Middle frontal gyrus (tissue), 1 donor: ENCODE results near the gene MRPL11.

Experiments used
- DNase-seq: peaks from one replicate; pipeline ENCODE4 v3.0.0-alpha.2; 2015; ENCODE audit warnings: low spot score; ENCODE audit errors: extremely low spot score

MRPL11 gene

DNA sequence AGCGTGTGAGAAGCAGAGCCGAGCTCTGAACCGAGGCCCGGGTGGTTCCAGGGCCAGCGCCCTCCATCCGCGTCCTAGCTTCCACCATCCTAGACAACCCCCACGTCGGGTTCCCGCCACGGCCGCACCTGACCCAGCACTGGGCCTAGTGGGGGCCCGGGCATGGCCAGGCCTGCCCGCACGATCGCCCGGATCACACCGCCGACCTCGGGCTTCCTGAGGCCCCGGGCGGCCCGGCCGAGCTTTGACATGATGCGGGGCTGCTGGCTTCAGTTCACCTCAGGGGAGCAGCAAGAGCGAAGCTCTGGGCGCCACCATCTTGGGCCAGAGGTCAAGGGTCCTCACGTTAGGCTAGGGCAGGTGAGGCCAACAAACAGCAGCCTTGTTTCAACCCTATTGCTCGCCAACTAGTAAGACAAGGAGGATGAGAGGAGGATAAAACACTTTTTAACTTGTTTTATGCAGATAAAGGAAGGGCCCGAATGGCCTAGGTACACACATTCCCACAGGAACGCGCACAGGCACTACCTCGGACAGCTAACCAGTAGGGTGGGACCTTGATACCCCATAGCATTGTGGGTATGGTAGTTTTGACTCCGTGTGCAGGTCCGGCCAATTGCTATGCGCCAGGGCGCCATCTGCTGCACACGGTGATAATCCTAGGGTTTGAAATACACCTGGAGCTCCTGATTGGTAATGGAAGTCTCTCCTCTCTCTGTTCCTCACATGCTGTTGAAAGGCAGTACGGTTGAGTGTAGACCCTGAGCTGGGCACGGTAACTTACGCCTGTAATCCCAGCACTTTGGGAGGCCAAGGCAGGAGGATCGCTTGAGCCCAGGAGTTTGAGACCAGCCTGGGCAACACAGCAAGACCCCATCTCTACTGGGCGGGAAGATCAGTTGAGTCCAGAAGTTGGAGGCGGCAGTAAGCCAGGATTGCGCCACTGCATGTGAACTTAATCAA, at the start of gene MRPL11:
Gene MRPL11 (minus strand): TSS at position 345 of the 963 bp plus-strand sequence. CDS start 94 bp downstream, at position 251.
- DNase-seq = peak; percentile 82

DNA sequence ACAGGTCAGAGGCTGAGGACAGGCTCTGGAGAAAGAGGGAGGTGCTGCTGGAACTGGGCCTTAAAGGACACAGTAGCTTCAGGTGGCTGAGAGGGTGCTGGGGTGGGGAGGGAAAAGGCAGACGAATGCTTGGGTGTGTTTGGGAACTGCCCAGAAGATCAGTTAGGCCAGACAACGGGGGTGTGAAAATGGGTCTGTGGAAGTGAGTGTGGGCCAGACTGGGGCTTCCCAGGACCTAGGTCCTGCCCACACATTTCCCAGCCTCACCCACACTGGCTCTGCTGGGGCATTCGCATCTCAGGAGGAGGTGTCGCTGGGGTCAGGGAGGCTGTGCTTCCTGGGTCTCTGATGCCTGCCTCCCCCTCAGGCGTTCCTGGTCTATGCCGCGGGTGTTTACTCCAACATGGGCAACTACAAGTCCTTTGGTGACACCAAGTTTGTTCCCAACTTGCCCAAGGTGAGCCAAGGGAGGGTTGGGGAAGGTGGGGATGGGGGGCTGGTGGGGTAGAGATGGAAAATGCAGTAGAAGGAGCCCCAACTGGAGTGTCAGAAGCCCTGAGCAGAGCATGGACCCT, 46.2 kb upstream of the MRPL11 start:
- DNase-seq = no peak

DNA sequence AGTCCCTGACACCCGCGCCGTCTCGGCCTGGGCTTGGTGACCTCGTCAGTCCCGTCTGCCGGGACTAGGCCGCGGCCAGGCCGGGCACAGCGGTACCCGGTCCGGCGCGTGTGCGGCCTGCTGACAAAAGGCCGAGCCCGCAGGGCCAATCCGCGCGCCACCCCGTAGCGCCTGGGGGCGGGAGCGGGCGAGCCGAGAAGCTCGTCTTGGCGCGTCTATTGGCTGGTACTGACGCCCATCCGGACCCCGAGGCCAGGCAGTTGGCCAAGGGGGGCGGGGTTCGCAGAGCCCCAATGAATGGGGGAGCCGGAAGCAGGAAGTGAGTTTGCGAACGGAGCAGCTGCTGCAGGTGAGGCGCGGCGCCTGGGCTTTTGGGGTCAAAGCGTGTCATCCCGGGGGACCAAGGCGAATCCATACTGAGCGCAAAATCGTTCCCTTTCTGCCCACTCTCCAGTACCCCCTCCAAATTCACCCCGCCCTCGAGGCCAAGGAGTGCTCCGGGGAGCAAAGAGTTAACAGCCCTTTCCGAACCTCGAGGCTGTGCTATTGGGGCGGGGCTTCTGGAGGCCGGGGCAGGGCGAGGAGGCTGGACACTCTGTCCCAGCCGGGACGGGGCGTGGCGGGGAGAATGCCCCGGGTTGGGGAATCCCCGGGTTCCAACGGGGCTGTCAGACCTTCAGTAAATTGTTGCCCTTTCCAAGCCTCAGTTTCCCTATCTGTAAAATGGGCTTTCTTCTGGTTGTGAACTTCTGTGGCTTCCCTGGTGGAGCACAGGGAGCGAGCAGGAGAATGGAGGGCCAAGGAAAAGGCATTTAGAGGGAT, 41.7 kb upstream of the MRPL11 start, which contains the start of gene DPP3:
Gene DPP3 (plus strand): TSS at position 318 of the 822 bp plus-strand sequence. CDS start 1,767 bp downstream, outside the sequence.
- DNase-seq = peak; percentile 91

DNA sequence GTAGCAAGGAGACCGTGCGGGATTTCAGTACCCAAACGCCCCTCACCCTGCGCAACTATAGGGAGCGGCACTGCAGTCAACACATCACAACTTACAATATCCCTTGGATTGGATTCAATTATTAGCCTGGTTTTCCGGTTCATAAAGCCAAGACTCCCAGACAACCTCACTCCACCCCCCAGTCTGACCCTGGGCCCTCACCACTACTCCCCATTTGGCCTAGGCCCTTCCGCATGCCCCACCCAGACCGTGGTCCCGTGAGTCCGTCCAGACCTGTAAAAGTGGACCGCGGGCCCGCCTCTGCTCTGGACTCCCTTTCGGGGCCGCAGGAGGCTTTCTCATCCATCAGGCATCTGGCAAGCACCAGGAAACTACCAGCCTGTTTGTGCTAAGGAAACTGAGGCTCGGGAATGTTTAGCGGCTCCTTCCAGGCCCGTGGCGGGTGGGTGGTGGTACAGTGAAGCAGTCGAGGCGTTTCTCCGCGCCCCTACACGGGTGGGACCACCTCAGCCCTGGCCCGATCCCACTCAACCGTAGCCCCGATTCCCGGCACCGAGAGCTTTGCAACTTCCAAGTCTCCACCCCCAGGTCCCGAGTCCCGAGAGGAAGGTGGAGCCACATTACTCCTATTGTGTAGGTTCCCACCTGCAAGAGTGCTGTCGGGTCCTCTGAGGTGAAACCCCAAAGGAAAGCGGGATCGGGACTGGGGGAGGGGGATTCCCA, 40.9 kb upstream of the MRPL11 start:
- no peak for DNase-seq

DNA sequence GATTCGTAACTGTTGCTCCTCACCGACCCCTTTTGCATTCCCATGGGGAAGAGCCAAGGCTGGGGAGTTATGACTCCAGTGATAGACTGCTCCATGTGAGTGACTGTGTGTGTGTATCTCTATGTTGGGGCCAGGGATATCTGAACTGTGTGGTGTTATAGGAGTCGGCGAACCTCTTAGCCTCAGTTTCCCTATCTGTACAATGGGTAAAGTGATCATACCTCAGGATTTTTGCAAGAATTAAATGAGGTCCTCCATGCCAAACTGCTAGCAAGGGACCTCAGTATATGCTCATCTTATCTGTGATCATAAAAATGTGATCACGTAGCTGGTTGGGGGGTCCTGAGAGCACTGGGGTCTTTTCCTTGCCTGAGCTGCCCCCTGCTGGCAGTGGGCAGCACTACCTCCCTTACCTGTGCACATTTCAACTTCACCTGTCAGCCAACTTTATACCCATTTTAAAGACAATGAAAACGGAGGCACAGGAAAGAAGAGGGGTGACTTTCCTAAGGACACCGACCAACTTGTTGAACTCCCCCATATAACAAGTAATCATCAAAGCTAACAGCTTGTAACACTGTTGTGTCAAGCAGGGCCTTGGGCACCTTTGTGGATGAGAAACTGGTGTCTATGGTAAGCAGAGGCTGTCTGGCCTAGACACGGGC, 40.2 kb upstream of the MRPL11 start:
- no peak for DNase-seq

DNA sequence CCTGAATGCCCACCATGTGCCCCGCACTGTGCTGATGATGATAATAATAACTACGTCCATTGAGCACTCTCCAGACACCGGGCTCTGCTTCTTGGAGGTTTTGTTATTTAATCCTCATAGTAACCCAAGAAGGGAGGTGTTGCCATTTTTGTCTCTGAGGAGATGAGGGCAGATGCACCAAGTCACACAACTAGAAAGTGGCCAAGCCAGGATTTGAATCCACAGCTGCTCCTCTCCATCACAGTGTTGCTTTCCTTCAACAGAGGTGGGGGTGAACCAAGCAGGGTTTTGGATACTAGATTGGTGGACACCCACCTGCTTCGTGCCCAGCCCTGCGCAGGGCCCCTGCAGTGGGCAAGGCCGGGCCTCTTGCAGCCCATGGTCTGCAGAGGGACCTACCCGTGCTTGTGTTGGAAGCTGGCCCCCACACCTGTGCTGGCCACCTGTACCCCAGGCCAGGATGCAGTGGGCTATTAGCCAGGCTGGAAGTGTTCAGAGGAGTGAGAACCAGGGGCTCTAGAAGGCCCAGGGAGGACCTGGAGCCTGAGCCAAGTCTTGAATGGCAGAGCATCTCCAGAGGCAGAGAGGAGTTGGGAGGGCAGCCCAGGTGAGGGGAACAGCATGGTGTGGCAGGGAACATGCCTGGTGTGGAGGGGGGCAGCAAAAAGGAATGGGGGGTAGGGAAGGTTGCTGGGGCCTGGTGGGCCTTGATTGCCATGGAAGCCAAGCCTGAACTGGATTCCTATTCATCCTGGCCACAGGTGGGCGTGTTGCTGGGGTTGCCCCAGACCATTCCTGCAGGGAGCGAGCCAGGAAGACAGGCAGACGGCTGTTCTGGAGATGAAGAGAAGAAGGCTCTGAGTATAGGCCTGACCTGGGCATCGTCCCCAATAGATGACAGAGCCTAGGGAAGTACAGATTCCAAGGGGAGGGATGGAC, 38.9 kb upstream of the MRPL11 start:
- no peak for DNase-seq

DNA sequence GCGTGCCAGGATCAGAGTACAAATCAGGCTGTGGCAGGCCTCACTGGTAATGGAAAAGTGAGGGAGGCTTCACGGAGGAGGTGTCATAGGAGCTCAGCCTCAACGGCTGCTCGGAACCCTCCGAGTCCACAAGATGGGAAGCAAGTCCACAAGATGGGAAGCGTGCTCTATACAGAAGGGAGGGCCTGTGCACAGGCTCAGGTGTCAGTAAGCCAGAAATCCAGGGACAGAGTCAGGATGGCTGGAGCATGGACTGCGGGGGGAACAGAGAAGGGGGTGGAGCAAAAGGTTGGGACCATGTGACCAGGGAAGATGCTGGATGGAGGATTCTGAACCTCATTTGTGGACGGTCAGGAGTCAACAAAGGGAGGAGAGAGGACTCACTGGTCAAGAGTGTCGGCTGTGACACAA, 38.2 kb upstream of the MRPL11 start:
- no peak for DNase-seq

DNA sequence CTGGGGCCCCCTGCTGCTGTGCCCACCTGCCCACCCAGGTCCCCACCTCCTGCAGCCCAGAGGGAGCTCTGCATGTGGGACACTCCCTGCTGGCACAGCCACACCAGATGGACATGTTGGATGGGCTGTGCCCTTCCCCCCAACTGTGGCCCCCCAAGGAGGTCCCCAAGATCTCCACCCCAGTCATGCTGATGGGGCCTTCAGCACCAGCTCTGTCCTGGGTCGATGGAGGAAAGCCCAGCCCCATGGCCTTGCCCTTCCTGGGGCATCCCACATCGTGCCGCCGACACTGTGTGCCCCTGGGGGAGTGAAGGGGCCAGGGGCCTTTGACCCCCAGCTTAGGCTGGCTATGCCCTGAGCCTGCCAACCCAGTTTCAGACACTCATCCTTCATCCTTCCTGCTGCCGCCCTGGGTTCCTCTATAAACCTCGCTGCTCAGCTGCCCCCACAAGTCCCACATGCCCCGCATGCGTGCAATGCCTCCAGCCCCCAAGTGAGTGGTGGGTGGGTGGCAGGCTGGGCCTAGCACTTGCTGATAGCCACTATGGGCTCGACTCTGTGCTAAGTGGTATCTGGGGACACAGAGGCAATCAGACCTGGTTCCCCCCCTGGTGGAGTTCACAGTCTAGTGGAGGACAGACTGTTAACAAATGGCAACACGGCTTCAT, 37.7 kb upstream of the MRPL11 start:
- no peak for DNase-seq

DNA sequence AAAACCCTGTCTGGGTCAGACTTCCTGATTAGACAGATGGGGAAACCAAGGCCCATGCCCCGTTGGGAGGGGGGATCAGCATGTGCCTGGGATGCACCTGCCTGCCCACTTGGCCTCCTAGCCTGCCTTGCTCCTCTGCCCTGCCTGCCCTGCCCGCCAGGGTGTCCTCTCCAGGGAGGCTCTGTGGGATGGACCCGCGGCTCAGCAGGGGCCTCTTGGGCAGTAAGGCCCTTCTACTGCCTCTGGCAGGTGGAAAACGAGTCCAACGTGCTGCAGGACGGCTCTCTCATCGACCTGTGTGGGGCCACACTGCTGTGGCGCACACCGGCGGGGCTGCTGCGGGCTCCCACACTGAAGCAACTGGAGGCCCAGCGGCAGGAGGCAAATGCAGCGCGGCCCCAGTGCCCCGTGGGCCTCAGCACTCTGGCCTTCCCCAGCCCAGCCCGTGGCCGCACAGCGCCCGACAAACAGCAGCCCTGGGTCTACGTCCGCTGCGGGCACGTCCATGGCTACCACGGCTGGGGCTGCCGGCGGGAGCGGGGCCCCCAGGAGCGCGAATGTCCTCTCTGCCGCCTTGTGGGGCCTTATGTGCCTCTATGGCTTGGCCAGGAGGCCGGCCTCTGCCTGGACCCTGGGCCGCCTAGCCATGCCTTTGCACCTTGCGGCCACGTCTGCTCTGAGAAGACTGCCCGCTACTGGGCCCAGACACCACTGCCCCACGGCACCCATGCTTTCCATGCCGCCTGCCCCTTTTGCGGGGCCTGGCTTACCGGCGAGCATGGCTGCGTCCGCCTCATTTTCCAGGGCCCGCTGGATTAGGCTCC, 36.9 kb upstream of the MRPL11 start:
- DNase-seq = no peak

DNA sequence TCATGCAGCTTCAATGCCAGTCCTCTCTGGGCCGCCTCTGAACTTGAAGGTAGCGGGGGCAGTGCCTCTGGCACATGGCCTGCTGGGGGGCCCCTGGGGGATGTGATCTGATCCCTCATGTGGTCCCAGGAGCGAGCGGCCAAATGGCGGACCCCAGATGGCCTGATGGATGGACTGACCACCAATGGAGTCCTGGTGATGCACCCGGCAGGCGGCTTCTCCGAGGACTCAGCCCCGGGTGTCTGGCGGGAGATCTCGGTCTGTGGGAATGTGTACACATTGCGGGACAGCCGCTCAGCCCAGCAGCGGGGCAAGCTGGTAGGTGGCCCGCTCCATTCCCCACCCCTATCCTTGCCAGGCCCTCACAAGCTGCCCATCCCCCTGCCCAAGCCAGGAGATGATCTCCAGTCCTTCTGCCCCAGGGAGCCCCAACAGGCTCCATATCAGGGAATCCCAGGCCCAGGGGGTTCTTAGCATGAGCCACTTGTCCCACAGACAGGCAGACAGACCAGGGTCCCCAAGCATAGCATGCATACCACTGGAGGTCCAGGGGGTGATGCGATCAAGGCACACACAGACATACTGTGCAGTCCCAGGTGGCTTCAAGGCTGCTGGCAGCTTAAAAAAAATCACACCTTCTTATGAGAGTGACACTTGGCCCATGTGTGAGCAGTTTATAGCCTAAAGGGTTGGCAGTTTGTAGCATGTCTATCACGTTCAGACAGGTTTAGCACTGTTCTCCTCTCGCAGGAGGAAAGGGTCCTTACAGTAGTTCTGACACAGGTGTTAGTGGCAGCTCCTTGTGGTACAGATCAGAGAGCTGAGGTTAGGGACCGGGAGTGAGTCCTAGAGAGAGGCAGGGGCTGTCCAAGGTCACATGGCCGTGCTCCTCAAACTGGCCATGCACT, 35.2 kb upstream of the MRPL11 start:
- DNase-seq = no peak

DNA sequence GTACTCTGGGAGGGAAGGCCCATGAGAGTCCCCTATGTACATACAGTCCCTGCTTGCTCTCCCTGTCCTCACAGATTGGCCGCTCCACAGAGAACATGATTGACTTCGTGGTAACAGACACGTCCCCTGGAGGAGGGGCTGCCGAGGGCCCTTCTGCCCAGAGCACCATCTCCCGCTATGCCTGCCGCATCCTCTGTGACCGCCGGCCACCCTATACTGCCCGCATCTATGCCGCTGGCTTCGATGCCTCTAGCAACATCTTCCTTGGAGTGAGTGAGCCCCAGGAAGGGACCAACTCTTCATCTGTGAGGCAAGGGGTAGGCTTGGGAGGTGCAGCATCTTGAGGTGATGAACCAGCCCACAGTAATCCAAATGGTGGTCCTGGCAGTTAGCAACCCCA, 34.5 kb upstream of the MRPL11 start:
- DNase-seq = no peak

DNA sequence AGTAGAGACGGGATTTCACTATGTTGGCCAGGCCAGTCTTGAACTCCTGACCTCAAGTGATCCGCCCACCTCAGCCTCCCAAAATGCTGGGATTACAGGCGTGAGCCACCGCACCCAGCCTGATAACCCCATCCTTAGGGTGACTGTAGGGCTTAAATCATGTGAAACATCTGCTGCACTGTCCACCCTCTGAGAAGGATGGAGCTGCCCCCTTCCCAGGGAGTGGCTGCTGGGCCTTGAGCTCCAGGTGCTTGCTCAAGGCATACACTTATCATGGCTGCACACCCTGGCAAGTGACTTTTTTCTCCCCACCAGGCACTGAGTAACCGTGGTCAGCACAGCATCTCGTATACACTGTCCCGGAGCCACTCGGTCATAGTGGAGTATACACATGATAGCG, 33.4 kb upstream of the MRPL11 start:
- DNase-seq = no peak

DNA sequence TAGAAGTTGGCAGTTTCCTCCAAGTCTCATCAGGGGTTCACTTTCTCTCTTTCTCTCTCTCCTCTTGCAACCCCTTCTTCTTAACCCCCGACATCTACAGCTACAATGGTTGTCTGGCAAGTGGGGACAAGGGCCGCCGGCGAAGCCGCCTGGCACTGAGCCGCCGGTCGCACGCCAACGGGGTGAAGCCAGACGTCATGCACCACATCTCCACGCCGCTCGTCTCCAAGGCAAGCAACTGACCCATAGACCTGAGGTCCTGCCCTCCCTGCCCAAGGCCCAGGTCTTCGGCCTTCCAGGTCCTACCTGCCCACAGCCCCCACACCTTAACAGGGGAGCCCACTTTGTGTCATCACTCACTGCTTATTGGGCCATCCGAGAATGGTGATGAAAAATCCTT, 32.5 kb upstream of the MRPL11 start:
- DNase-seq = no peak

DNA sequence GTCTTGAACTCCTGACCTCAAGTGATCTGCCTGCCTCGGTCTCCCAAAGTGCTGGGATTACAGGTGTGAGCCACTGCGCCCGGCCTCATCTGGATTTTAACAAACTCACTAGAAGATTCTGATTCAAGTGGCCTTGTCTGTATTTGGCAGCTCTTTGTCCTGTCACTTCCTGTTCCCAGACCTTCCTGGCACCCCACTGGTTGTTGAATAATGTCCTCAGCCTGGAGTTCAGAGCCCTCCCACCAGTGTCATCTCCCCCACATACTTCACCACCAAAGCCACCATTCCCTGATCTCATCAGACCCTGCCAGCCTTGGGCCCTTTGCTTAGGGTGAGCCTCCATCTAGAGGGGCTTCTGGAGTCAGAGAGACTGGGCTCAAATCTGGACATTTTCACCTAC, 31.4 kb upstream of the MRPL11 start:
- no peak for DNase-seq

DNA sequence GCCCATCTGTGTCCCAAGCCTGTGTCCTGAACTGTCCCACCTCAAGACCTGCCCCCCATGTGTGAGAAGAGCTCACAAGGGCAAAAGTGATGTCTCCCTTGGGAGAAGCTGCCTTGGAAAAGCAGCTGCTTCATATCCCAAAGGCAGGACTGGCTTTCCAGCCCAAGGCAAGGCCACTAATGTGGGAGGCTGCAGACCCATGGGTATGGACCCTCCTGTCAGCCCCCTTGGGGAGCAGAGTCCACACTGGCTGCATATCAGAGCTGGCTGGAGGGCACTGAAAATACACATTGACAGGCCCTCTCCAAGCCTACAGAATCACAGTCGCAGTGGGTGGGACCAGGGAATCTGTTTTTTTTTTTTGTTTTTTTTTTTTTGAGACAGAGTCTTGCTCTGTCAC, 30.8 kb upstream of the MRPL11 start:
- no peak for DNase-seq

DNA sequence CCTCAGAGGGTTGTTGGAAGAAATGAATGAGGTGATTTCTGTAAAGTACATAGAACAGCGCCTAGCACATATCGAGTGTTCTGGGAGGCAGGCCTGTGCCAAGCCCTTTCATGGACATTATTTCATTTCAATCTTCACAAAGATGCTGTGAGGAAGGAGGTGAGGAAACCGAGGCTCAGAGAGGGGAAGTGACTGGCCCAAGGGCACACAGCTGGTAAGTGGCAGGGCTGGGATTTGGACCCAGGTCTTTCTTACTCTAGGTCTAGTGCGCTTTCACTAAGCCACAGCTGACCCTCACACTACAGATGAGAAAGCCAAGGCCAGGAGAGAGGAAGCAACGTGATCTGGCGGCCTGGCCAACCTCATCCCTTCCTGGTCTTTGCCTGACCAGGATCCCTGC, 30.0 kb upstream of the MRPL11 start:
- DNase-seq = no peak

DNA sequence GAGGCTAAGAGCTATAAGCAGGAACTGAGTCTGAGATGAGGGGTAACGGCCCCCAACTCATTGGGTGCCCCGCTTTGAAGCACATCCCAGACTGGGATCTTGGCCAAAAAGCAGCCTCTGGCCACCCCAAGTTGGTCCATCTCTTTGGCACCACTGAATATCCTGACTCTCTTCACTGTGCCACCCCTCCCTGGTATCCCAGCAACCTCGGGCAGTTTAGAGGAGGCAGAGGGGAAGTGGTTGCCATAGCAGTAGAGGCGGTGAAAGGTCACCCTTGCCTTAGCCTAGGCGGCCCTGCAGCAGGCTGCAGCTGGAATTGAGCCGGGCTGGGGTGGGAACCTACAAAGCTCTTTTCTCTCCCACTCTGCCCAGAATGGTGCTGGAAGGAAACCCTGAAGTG, 29.1 kb upstream of the MRPL11 start:
- no peak for DNase-seq
